ENCODE results near the gene TMEM120A. TPM values are rescaled to one million over a fixed set of nuclear protein-coding genes. Genes with fewer than 3 reads are reported as not detected.

Gene TMEM120A
- polyA plus RNA-seq, 1 donor from 2014 or later = 32.2 TPM

GRCh38 chr7:75962607-75963380 lies 31.6 kb downstream of the TMEM120A start:
- peak overlapping the region in 1 of 3 donors; percentile 3 for H3K27ac Mint-ChIP-seq

GRCh38 chr7:75961218-75961617 lies 33.2 kb downstream of the TMEM120A start:
- no peaks in the 10 kb centered on the region for H3K27me3 Mint-ChIP-seq
- H3K4me3 Mint-ChIP-seq = no peak overlapping the region
- H3K27ac Mint-ChIP-seq = no peak overlapping the region
- H3K4me1 Mint-ChIP-seq = no peaks in the 10 kb centered on the region
- no peaks in the 10 kb centered on the region for H3K9me3 Mint-ChIP-seq
- H3K36me3 Mint-ChIP-seq = peaks cover 8% of the 10 kb centered on the region

More at GRCh38 chr7:75962607-75963380, 31.6 kb downstream of the TMEM120A start:
- H3K4me1 Mint-ChIP-seq = no peaks in the 10 kb centered on the region
- H3K9me3 Mint-ChIP-seq = no peaks in the 10 kb centered on the region
- H3K36me3 Mint-ChIP-seq = peaks cover 8% of the 10 kb centered on the region
- no peak overlapping the region for H3K4me3 Mint-ChIP-seq
- no peaks in the 10 kb centered on the region for H3K27me3 Mint-ChIP-seq

GRCh38 chr7:75960372-75960771 lies 34.0 kb downstream of the TMEM120A start:
- H3K9me3 Mint-ChIP-seq = no peaks in the 10 kb centered on the region
- no peak overlapping the region for H3K27ac Mint-ChIP-seq
- H3K4me1 Mint-ChIP-seq = no peaks in the 10 kb centered on the region
- no peaks in the 10 kb centered on the region for H3K27me3 Mint-ChIP-seq
- peaks cover 8% of the 10 kb centered on the region for H3K36me3 Mint-ChIP-seq
- H3K4me3 Mint-ChIP-seq = no peak overlapping the region

- no peaks in the 10 kb centered on the region for H3K4me1 Mint-ChIP-seq
- no peak overlapping the region for H3K4me3 Mint-ChIP-seq
- peak overlapping the region in 2 of 3 donors; percentile 64 to 67 for H3K27ac Mint-ChIP-seq
- H3K27me3 Mint-ChIP-seq = no peaks in the 10 kb centered on the region
- H3K36me3 Mint-ChIP-seq = peaks cover 9% of the 10 kb centered on the region
- H3K9me3 Mint-ChIP-seq = no peaks in the 10 kb centered on the region
Measured at GRCh38 chr7:75958802-75959543, 35.4 kb downstream of the TMEM120A start.

- Mint-ChIP-seq H3K4me3 (no peak overlapping the region), H3K27ac (no peak overlapping the region), H3K9me3 (no peaks in the 10 kb centered on the region), H3K27me3 (no peaks in the 10 kb centered on the region), H3K36me3 (peaks cover 2% of the 10 kb centered on the region), H3K4me1 (no peaks in the 10 kb centered on the region)
Measured at GRCh38 chr7:75957021-75957736, 37.2 kb downstream of the TMEM120A start.

GRCh38 chr7:75955331-75955955 lies 39.0 kb downstream of the TMEM120A start:
- H3K36me3 Mint-ChIP-seq = peaks cover 2% of the 10 kb centered on the region
- peak overlapping the region in 1 of 4 donors; percentile 5 for H3K4me3 Mint-ChIP-seq
- H3K4me1 Mint-ChIP-seq = no peaks in the 10 kb centered on the region
- no peak overlapping the region for H3K27ac Mint-ChIP-seq
- H3K27me3 Mint-ChIP-seq = no peaks in the 10 kb centered on the region
- no peaks in the 10 kb centered on the region for H3K9me3 Mint-ChIP-seq

GRCh38 chr7:75953931-75954330 lies 40.5 kb downstream of the TMEM120A start:
- no peak overlapping the region for H3K4me3 Mint-ChIP-seq
- H3K36me3 Mint-ChIP-seq = peaks cover 2% of the 10 kb centered on the region
- no peaks in the 10 kb centered on the region for H3K27me3 Mint-ChIP-seq
- no peaks in the 10 kb centered on the region for H3K9me3 Mint-ChIP-seq
- no peaks in the 10 kb centered on the region for H3K4me1 Mint-ChIP-seq
- peak overlapping the region in 1 of 3 donors; percentile 67 for H3K27ac Mint-ChIP-seq

- Mint-ChIP-seq H3K4me1 (no peaks in the 10 kb centered on the region), H3K27ac (peak overlapping the region in 1 of 3 donors; percentile 67), H3K9me3 (no peaks in the 10 kb centered on the region), H3K36me3 (peaks cover 3% of the 10 kb centered on the region), H3K4me3 (no peak overlapping the region), H3K27me3 (no peaks in the 10 kb centered on the region)
Measured at GRCh38 chr7:75953431-75953830, 41.0 kb downstream of the TMEM120A start.

- H3K4me3 Mint-ChIP-seq = no peak overlapping the region
- no peaks in the 10 kb centered on the region for H3K27me3 Mint-ChIP-seq
- no peak overlapping the region for H3K27ac Mint-ChIP-seq
- H3K9me3 Mint-ChIP-seq = no peaks in the 10 kb centered on the region
- H3K4me1 Mint-ChIP-seq = peaks cover 0 to 2% (median 0%) of the 10 kb centered on the region in 3 donors
- H3K36me3 Mint-ChIP-seq = peaks cover 3% of the 10 kb centered on the region
Measured at GRCh38 chr7:75951506-75951905, 42.9 kb downstream of the TMEM120A start.

- Mint-ChIP-seq H3K4me1 (peaks cover 0 to 5% (median 2%) of the 10 kb centered on the region in 3 donors), H3K36me3 (peaks cover 3% of the 10 kb centered on the region), H3K27me3 (no peaks in the 10 kb centered on the region), H3K27ac (no peak overlapping the region), H3K4me3 (no peak overlapping the region), H3K9me3 (no peaks in the 10 kb centered on the region)
Measured at GRCh38 chr7:75950111-75950681, 44.2 kb downstream of the TMEM120A start.

GRCh38 chr7:75948179-75948578 lies 46.2 kb downstream of the TMEM120A start:
- H3K36me3 Mint-ChIP-seq = peaks cover 5% of the 10 kb centered on the region
- no peaks in the 10 kb centered on the region for H3K9me3 Mint-ChIP-seq
- H3K4me3 Mint-ChIP-seq = no peak overlapping the region
- H3K27ac Mint-ChIP-seq = no peak overlapping the region
- H3K27me3 Mint-ChIP-seq = no peaks in the 10 kb centered on the region
- peaks cover 5 to 9% (median 7%) of the 10 kb centered on the region in 3 donors for H3K4me1 Mint-ChIP-seq

- no peak overlapping the region for H3K4me3 Mint-ChIP-seq
- peaks cover 5% of the 10 kb centered on the region for H3K36me3 Mint-ChIP-seq
- no peaks in the 10 kb centered on the region for H3K27me3 Mint-ChIP-seq
- no peaks in the 10 kb centered on the region for H3K9me3 Mint-ChIP-seq
- H3K27ac Mint-ChIP-seq = no peak overlapping the region
- H3K4me1 Mint-ChIP-seq = peaks cover 5 to 9% (median 7%) of the 10 kb centered on the region in 3 donors
Measured at GRCh38 chr7:75946207-75946855, 48.1 kb downstream of the TMEM120A start.

GRCh38 chr7:75945297-75946168 lies 48.9 kb downstream of the TMEM120A start:
- Mint-ChIP-seq H3K4me1 (peaks cover 5 to 9% (median 7%) of the 10 kb centered on the region in 3 donors), H3K36me3 (peaks cover 5% of the 10 kb centered on the region), H3K9me3 (no peaks in the 10 kb centered on the region), H3K4me3 (no peak overlapping the region), H3K27ac (peak overlapping the region in 1 of 3 donors; percentile 59), H3K27me3 (no peaks in the 10 kb centered on the region)

Data from IgD-negative memory B cell (primary cell).